Fibroblast of lung (primary cell): ENCODE data around the gene SP140L.

ENCODE experiments used
- CTCF ChIP-seq, 2 donors: IDR thresholded peaks in 1 of 2; conservative IDR thresholded peaks in 1 of 2; 1 replicate in 1 of 2; 2 replicates in 1 of 2; pipeline ENCODE4 v1.5.1; 2011 to 2012; ENCODE audit warnings: low read length in 2 of 2, control low read depth in 1 of 2, inconsistent platforms in 1 of 2, low read depth in 1 of 2, mild to moderate bottlenecking in 1 of 2
- EZH2 ChIP-seq: IDR thresholded peaks from 2 replicates; pipeline ENCODE4 v1.5.1; 2012; ENCODE audit warnings: low read length, control low read depth, mild to moderate bottlenecking; ENCODE audit errors: missing control alignments

GRCh38 chr2:230282936-230283335 lies 44.1 kb upstream of the SP140L start:
- TF ChIP-seq CTCF (conservative IDR thresholded peaks at IDR 0.05 in 1 of 2, IDR thresholded peaks at IDR 0.05 in 1 of 2; ENCODE audit: low read depth in 1 of 2, low read length in 2 of 2) (no peak), EZH2 (no peak)
